ENCODE results near the gene ZFP37.
"Not testable (repeated sequence)": the region's sequence is repeated elsewhere in the genome, so short reads cannot be mapped to it uniquely, and the experiment has no call there.

Gene ZFP37

GRCh38 chr9:113056191-113057106, at the start of gene ZFP37:
Gene ZFP37 (minus strand): TSS chr9:113056724. CDS start chr9:113056688, 36 bp downstream.
- peak; percentile 97 for DNase-seq

- not testable (repeated sequence) for DNase-seq
Observed at GRCh38 chr9:113105345-113105744, 48.8 kb upstream of the ZFP37 start.

- no peak for DNase-seq
Observed at GRCh38 chr9:113095561-113095960, 39.0 kb upstream of the ZFP37 start.

- not testable (repeated sequence) for DNase-seq
Observed at GRCh38 chr9:113089924-113090323, 33.4 kb upstream of the ZFP37 start.

- DNase-seq: not testable (repeated sequence)
Observed at GRCh38 chr9:113089143-113089505, 32.6 kb upstream of the ZFP37 start.

GRCh38 chr9:113088456-113089142, 32.1 kb upstream of the ZFP37 start:
- not testable (repeated sequence) for DNase-seq

GRCh38 chr9:113062932-113063310, 6.4 kb upstream of the ZFP37 start:
- DNase-seq: not testable (repeated sequence)

- DNase-seq: not testable (repeated sequence)
Observed at GRCh38 chr9:113062256-113062931, 5.9 kb upstream of the ZFP37 start.

- DNase-seq: peak; percentile 35
Observed at GRCh38 chr9:113061072-113061850, 4.7 kb upstream of the ZFP37 start.

- not testable (repeated sequence) for DNase-seq
Observed at GRCh38 chr9:113059581-113060284, 3.2 kb upstream of the ZFP37 start.

- no peak for DNase-seq
Observed at GRCh38 chr9:113057193-113057592, 669 bp upstream of the ZFP37 start.

GRCh38 chr9:113042884-113043657, 13.5 kb downstream of the ZFP37 start:
- no peak for DNase-seq

- DNase-seq: no peak
Observed at GRCh38 chr9:113026200-113026599, 30.3 kb downstream of the ZFP37 start.

- no peak for DNase-seq
Observed at GRCh38 chr9:113018247-113018646, 38.3 kb downstream of the ZFP37 start.

GRCh38 chr9:113012492-113012891, 44.0 kb downstream of the ZFP37 start:
- no peak for DNase-seq

GRCh38 chr9:113011911-113012381, 44.6 kb downstream of the ZFP37 start, which contains the start of gene ZNF883:
Gene ZNF883 (minus strand): TSS chr9:113012192.
- DNase-seq: peak; percentile 88

- DNase-seq: no peak
Observed at GRCh38 chr9:113005777-113006176, 50.7 kb downstream of the ZFP37 start.

GRCh38 chr9:112997236-112997941, 59.1 kb downstream of the ZFP37 start:
- peak; percentile 2 for DNase-seq
